Testis (tissue), 2 donors: ENCODE results near the gene PARVG.

Source experiments
- CTCF ChIP-seq, 3 experiments: fragments of 450-650 bp in 2 of 3; fragments of 200-600 bp in 1 of 3; sonication (generic) in 1 of 3; IDR thresholded peaks; one replicate each; pipeline ENCODE4 v1.5.1; 2016 to 2019; ENCODE audit warnings: antibody characterized with exemption in 3 of 3, mild to moderate bottlenecking in 2 of 3, moderate library complexity in 1 of 3
- POLR2A ChIP-seq: fragments of 450-650 bp; IDR thresholded peaks from one replicate; pipeline ENCODE4 v1.6.1; 2017; ENCODE audit warnings: antibody characterized with exemption, mild to moderate bottlenecking, moderate library complexity

GRCh38 chr22:44248926-44249325 lies 68.2 kb downstream of the PARVG start:
- TF ChIP-seq CTCF (IDR thresholded peaks at IDR 0.05) (no peak), POLR2A (no peak)
